Uterus (tissue), 2 donors: ENCODE results near the gene CEMIP.

Experiments
- POLR2A ChIP-seq, 2 donors: fragments of 450-650 bp; IDR thresholded peaks; one replicate each; pipeline ENCODE4 v1.6.1; 2016; ENCODE audit warnings: antibody characterized with exemption in 2 of 2, mild to moderate bottlenecking in 1 of 2, moderate library complexity in 1 of 2
- TF ChIP-seq, protein P1 (sequence below), 4 experiments: fragments of 200-600 bp in 2 of 4; fragments of 450-650 bp in 2 of 4; sonication (generic) in 2 of 4; IDR thresholded peaks; one replicate each; pipeline ENCODE4 v1.5.1; 2016 to 2019; ENCODE audit warnings: antibody characterized with exemption in 4 of 4, mild to moderate bottlenecking in 2 of 4, moderate library complexity in 1 of 4

DNA sequence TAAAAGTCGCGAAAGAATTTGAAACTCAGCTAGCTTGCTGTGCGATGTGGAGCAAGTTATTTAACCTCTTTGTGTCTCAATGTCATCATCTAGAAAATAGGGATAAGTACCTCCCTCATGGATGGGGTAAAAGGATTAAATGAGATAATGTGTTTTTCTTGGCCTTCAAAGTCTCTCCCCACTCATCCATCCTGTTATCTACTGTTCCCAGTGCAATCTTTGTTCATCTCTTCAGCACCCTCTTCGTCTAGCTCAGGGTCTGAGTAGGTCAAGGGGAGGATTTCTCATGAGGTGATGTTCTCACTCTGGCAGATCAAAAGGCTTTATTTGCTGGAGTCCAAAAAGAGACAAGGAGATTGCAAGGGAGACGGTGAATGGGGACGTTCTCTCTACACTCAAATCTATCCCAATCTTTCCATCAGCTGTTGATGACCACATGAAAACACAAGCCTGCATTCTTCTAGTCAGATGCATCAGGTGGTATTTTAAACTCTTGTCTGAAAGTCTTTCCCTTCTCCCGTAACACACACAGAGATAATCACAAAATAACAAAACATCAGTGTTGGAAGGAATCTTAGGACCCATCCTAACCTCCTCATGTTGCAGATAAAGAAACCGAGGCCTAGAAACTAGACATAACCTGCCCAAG is 209.1 kb downstream of the CEMIP start:
- TF ChIP-seq POLR2A (IDR thresholded peaks at IDR 0.05): no peak
- TF ChIP-seq, protein P1, sequence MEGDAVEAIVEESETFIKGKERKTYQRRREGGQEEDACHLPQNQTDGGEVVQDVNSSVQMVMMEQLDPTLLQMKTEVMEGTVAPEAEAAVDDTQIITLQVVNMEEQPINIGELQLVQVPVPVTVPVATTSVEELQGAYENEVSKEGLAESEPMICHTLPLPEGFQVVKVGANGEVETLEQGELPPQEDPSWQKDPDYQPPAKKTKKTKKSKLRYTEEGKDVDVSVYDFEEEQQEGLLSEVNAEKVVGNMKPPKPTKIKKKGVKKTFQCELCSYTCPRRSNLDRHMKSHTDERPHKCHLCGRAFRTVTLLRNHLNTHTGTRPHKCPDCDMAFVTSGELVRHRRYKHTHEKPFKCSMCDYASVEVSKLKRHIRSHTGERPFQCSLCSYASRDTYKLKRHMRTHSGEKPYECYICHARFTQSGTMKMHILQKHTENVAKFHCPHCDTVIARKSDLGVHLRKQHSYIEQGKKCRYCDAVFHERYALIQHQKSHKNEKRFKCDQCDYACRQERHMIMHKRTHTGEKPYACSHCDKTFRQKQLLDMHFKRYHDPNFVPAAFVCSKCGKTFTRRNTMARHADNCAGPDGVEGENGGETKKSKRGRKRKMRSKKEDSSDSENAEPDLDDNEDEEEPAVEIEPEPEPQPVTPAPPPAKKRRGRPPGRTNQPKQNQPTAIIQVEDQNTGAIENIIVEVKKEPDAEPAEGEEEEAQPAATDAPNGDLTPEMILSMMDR (IDR thresholded peaks at IDR 0.05): no peak
